ENCODE measurements around the gene TULP4.
"Not testable (repeated sequence)": the region's sequence is repeated elsewhere in the genome, so short reads cannot be mapped to it uniquely, and the experiment has no call there.

Gene TULP4

GRCh38 chr6:158397578-158397977 is 85.3 kb downstream of the TULP4 start:
- no peak for DNase-seq (ENCODE audit: low read depth)
- no peak overlapping the region for H3K4me3 ChIP-seq (ENCODE audit: low read depth, low read length)
- TF ChIP-seq, protein P1, sequence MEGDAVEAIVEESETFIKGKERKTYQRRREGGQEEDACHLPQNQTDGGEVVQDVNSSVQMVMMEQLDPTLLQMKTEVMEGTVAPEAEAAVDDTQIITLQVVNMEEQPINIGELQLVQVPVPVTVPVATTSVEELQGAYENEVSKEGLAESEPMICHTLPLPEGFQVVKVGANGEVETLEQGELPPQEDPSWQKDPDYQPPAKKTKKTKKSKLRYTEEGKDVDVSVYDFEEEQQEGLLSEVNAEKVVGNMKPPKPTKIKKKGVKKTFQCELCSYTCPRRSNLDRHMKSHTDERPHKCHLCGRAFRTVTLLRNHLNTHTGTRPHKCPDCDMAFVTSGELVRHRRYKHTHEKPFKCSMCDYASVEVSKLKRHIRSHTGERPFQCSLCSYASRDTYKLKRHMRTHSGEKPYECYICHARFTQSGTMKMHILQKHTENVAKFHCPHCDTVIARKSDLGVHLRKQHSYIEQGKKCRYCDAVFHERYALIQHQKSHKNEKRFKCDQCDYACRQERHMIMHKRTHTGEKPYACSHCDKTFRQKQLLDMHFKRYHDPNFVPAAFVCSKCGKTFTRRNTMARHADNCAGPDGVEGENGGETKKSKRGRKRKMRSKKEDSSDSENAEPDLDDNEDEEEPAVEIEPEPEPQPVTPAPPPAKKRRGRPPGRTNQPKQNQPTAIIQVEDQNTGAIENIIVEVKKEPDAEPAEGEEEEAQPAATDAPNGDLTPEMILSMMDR (IDR thresholded peaks at IDR 0.05; ENCODE audit: low read depth, low read length, missing control alignments), result no peak
- in situ Hi-C loops (cut with HindIII; ENCODE audit: low sequenced_read_pairs), result no loop called here

DNA sequence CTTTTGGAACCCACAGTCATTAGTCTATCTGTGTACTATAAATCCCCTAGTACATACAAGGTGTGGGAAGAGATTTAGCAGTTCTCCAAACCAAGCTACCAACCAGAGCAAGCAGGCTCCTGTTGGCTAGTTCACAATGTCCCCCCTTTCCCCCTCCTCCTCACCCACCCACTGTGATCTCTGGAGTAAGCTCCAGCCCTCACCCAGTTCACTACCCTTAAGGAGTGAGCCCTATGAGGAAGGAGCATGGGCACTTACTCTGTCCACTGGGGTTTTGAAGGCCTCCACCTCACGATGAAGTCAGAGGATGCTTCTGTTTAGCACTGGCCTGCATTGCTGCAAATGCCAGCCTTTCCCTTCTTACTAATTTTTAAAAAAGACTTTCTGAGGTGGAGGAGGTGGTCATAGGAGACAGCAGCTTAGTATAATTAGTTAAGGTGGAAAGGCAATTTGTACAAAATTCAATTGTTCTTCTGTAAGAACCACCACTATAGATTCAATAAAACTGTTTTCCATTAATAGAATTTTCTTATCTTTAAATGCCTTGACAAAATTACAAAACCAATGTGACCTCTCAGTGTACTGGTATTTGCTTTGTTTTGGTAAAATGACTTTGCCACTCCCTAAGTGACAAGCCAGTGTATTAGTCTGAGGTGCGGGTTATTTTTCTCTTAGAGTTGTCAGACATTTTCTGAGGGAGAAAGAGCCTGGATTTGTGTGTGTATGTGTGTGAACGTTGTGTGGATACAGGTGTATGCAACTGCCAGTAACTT is 86.2 kb downstream of the TULP4 start:
- in situ Hi-C loops (cut with HindIII; ENCODE audit: low sequenced_read_pairs), result no loop called here
- TF ChIP-seq, protein P1 (IDR thresholded peaks at IDR 0.05; ENCODE audit: low read depth, low read length, missing control alignments), result no peak
- DNase-seq (ENCODE audit: low read depth), result no peak
- H3K4me3 ChIP-seq (ENCODE audit: low read depth, low read length), result no peak overlapping the region

- TF ChIP-seq, protein P1 (IDR thresholded peaks at IDR 0.05; ENCODE audit: low read depth, low read length, missing control alignments), result no peak
- no peak overlapping the region for H3K4me3 ChIP-seq (ENCODE audit: low read depth, low read length)
- in situ Hi-C loops (cut with HindIII; ENCODE audit: low sequenced_read_pairs), result no loop called here
- no peak for DNase-seq (ENCODE audit: low read depth)
Measured at GRCh38 chr6:158399040-158399700, 86.9 kb downstream of the TULP4 start.

DNA sequence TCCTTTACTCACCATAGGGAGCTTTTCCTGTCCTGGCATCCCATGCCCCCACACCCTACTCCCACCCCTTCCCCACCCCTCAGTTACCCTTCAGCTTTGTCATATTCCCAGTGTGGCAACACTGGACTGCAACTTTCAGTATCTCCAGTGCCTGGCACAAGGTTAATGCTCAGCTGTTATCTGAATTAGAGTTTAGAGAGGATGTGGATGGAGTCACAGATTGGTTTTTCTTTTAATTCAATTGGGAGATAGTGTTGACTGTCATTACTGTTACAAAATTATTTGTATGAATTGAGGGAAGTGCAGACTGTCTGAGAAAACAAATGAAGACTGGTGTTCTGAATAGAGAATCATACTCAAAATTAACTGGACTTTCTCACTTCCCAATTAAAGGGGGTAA is 89.9 kb downstream of the TULP4 start:
- TF ChIP-seq, protein P1 (IDR thresholded peaks at IDR 0.05; ENCODE audit: low read depth, low read length, missing control alignments), result no peak
- in situ Hi-C loops (cut with HindIII; ENCODE audit: low sequenced_read_pairs), result no loop called here
- DNase-seq (ENCODE audit: low read depth), result no peak

GRCh38 chr6:158405321-158405831 is 93.1 kb downstream of the TULP4 start:
- H3K4me3 ChIP-seq (ENCODE audit: low read depth, low read length); in situ Hi-C loops (cut with HindIII; ENCODE audit: low sequenced_read_pairs): not testable (repeated sequence)
- peak; percentile 87 for DNase-seq (ENCODE audit: low read depth)

More for the DNA sequence above, 89.9 kb downstream of the TULP4 start:
- no peak overlapping the region for H3K4me3 ChIP-seq (ENCODE audit: low read depth, low read length)

- no peak for DNase-seq (ENCODE audit: low read depth)
- in situ Hi-C loops (cut with HindIII; ENCODE audit: low sequenced_read_pairs), result no loop called here
- no peak overlapping the region for H3K4me3 ChIP-seq (ENCODE audit: low read depth, low read length)
- TF ChIP-seq, protein P1 (IDR thresholded peaks at IDR 0.05; ENCODE audit: low read depth, low read length, missing control alignments), result no peak
Measured at GRCh38 chr6:158405933-158406332, 93.7 kb downstream of the TULP4 start.

GRCh38 chr6:158406736-158407135 is 94.5 kb downstream of the TULP4 start:
- in situ Hi-C loops (cut with HindIII; ENCODE audit: low sequenced_read_pairs), result no loop called here

More at GRCh38 chr6:158406736-158407135, 94.5 kb downstream of the TULP4 start:
- H3K4me3 ChIP-seq (ENCODE audit: low read depth, low read length), result no peak overlapping the region
- DNase-seq (ENCODE audit: low read depth), result no peak
- TF ChIP-seq, protein P1 (IDR thresholded peaks at IDR 0.05; ENCODE audit: low read depth, low read length, missing control alignments), result no peak

Measured in astrocyte of the cerebellum (primary cell).